Heart left ventricle (tissue), 13 donors: ENCODE measurements around the gene MXRA8.

ENCODE experiments used
- CTCF ChIP-seq, 12 donors: fragments of 200-600 bp; sonication (generic) in 4 of 12; IDR thresholded peaks; one replicate each; pipeline versions ENCODE4 v1.5.0 to v1.8.0; 2018 to 2022; ENCODE audit warnings: antibody characterized with exemption in 12 of 12, mild to moderate bottlenecking in 5 of 12
- POLR2A ChIP-seq, 2 donors: fragments of 450-650 bp; IDR thresholded peaks; one replicate each; pipeline ENCODE4 v1.6.1; 2017; ENCODE audit warnings: antibody characterized with exemption in 2 of 2, mild to moderate bottlenecking in 2 of 2, moderate library complexity in 2 of 2
- donor health status: ischemic (EF 13 %, LVEDD 7.1; RV severe dilation, severe dysfunction).
- donor health status: DM: no; HTN: yes; CAD: no.
- donor health status: DM: no; HTN: no; CAD: no.
- donor health status: ischemic (EF 25% LVEDD 6.9; RV normal size, moderate dysfunction).
- donor health status: ischemic (EF 25% LVEDD 5.7; RV mildly dilated, moderate dysfunction).
- donor health status: ischemic (EF 35%, LVEDD 5.7; RV mildly dilated, moderate dysfunction).
- donor health status: nonischemic (EF 11% LVEDD 7.7; RV severe dilation, severe dysfunction).
- donor health status: DM: yes; HTN: yes; CAD: no.
- donor health status: PGD.
- donor health status: ischemic (EF 29% LVEDD 5.4; RV normal size, mild dysfunction).
- donor health status: nonischemic (EF 23%, LVEDD 6.1; RV moderate dilation, normal function).

- TF ChIP-seq CTCF (IDR thresholded peaks at IDR 0.05) (no peak), POLR2A (IDR thresholded peaks at IDR 0.05) (no peak)
These were observed 17.4 kb downstream of the MXRA8 start for GRCh38 chr1:1340791-1341548.
